ENCODE measurements around the gene IL36A. TPM values are rescaled to one million over a fixed set of nuclear protein-coding genes. Genes with fewer than 3 reads are reported as not detected.

Gene IL36A
- total and polyA plus RNA-seq, 2 donors (not counting 3 experiments of a cell fraction or from before 2014, with no cell fraction given), result not detected

- dilution Hi-C loops (cut with MboI; ENCODE audit: extremely low pct_ligation_motif_present, low sequenced_read_pairs), result no loop called here
Observed at GRCh38 chr2:113036763-113037162, 31.5 kb downstream of the IL36A start.

More at GRCh38 chr2:113036763-113037162, 31.5 kb downstream of the IL36A start:
- Histone ChIP-seq H3K9ac (replicated peaks; ENCODE audit: extremely low read depth, insufficient read depth, low read length) (no peak overlapping the region), H3K4me2 (ENCODE audit: insufficient read depth, low read length) (no peak overlapping the region), H3K36me3 (ENCODE audit: control insufficient read depth in 2 of 2, extremely low read depth in 1 of 2, insufficient read depth in 2 of 2, low read length in 2 of 2) (no peaks in the 10 kb centered on the region), H3K27me3 (ENCODE audit: control insufficient read depth in 2 of 2, insufficient read depth in 2 of 2, low read length in 2 of 2) (peaks cover 3% of the 10 kb centered on the region in 2 experiments), H3K4me3 (replicated peaks in 1 of 3; ENCODE audit: insufficient read depth in 1 of 3, low read depth in 1 of 3, low read length in 3 of 3) (no peak overlapping the region), H2AFZ (ENCODE audit: low read depth, low read length) (no peak overlapping the region), H3K9me3 (replicated peaks; ENCODE audit: control insufficient read depth, insufficient read depth, low read length) (no peaks in the 10 kb centered on the region), H4K20me1 (replicated peaks; ENCODE audit: control insufficient read depth, extremely low read depth, insufficient read depth, low read length) (no peaks in the 10 kb centered on the region), H3K79me2 (ENCODE audit: control insufficient read depth, insufficient read depth, low read length) (no peaks in the 10 kb centered on the region), H3K9me1 (replicated peaks; ENCODE audit: control insufficient read depth, extremely low read depth, insufficient read depth, low read length) (no peaks in the 10 kb centered on the region), H3K27ac (ENCODE audit: insufficient read depth, low read depth, low read length) (no peak overlapping the region), H3K4me1 (ENCODE audit: control insufficient read depth, extremely low read depth, insufficient read depth, low read length) (no peaks in the 10 kb centered on the region)
- FAIRE-seq (no peak), DNase-seq (ENCODE audit: low read depth, low spot score) (no peak)
- ChIA-PET POLR2A (no interaction called here), CTCF (no interaction called here)
- no TSS peak for BruUV-seq (replicated peaks)
- intact Hi-C loops (cut with micrococcal nuclease), result no loop called here
- TF ChIP-seq GATA2 (IDR thresholded peaks at IDR 0.05; ENCODE audit: insufficient read depth, insufficient read length, low read depth, low read length), result no peak
- TF ChIP-seq POLR2A (IDR thresholded peaks at IDR 0.05; ENCODE audit: low read depth, low read length), result no peak
- TF ChIP-seq, protein P1, sequence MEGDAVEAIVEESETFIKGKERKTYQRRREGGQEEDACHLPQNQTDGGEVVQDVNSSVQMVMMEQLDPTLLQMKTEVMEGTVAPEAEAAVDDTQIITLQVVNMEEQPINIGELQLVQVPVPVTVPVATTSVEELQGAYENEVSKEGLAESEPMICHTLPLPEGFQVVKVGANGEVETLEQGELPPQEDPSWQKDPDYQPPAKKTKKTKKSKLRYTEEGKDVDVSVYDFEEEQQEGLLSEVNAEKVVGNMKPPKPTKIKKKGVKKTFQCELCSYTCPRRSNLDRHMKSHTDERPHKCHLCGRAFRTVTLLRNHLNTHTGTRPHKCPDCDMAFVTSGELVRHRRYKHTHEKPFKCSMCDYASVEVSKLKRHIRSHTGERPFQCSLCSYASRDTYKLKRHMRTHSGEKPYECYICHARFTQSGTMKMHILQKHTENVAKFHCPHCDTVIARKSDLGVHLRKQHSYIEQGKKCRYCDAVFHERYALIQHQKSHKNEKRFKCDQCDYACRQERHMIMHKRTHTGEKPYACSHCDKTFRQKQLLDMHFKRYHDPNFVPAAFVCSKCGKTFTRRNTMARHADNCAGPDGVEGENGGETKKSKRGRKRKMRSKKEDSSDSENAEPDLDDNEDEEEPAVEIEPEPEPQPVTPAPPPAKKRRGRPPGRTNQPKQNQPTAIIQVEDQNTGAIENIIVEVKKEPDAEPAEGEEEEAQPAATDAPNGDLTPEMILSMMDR (IDR thresholded peaks at IDR 0.05; ENCODE audit: extremely low read depth in 1 of 2, insufficient read depth in 1 of 2, low read depth in 1 of 2, low read length in 2 of 2), result no peak
- TF ChIP-seq FOS (IDR thresholded peaks at IDR 0.05; ENCODE audit: borderline replicate concordance, insufficient read depth, low read length), result no peak
- no peak for TF ChIP-seq POLR2AphosphoS5 (IDR thresholded peaks at IDR 0.05; ENCODE audit: insufficient read depth, low read depth, low read length)
- TF ChIP-seq, protein P2, sequence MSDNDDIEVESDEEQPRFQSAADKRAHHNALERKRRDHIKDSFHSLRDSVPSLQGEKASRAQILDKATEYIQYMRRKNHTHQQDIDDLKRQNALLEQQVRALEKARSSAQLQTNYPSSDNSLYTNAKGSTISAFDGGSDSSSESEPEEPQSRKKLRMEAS (IDR thresholded peaks at IDR 0.05; ENCODE audit: insufficient read depth, insufficient read length), result no peak
- TF ChIP-seq JUN (IDR thresholded peaks at IDR 0.05; ENCODE audit: borderline replicate concordance, insufficient read depth, insufficient read length, low read depth), result no peak
- TF ChIP-seq MYC (IDR thresholded peaks at IDR 0.05; ENCODE audit: low read depth, low read length), result no peak
- no peak for TF ChIP-seq EZH2 (IDR thresholded peaks at IDR 0.05; ENCODE audit: borderline replicate concordance, low read depth, low read length, severe bottlenecking)

Data from endothelial cell of umbilical vein (primary cell).